ENCODE measurements around the gene UBA6.
"Not testable (repeated sequence)": the region's sequence is repeated elsewhere in the genome, so short reads cannot be mapped to it uniquely, and the experiment has no call there.

UBA6 gene

GRCh38 chr4:67660418-67660817, 40.5 kb downstream of the UBA6 start:
- no peak overlapping the region for H3K27ac ChIP-seq
- no peak for TF ChIP-seq ZFX (IDR thresholded peaks at IDR 0.05; ENCODE audit: borderline replicate concordance)
- TF ChIP-seq, protein P1, sequence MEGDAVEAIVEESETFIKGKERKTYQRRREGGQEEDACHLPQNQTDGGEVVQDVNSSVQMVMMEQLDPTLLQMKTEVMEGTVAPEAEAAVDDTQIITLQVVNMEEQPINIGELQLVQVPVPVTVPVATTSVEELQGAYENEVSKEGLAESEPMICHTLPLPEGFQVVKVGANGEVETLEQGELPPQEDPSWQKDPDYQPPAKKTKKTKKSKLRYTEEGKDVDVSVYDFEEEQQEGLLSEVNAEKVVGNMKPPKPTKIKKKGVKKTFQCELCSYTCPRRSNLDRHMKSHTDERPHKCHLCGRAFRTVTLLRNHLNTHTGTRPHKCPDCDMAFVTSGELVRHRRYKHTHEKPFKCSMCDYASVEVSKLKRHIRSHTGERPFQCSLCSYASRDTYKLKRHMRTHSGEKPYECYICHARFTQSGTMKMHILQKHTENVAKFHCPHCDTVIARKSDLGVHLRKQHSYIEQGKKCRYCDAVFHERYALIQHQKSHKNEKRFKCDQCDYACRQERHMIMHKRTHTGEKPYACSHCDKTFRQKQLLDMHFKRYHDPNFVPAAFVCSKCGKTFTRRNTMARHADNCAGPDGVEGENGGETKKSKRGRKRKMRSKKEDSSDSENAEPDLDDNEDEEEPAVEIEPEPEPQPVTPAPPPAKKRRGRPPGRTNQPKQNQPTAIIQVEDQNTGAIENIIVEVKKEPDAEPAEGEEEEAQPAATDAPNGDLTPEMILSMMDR (IDR thresholded peaks at IDR 0.05): no peak

DNA sequence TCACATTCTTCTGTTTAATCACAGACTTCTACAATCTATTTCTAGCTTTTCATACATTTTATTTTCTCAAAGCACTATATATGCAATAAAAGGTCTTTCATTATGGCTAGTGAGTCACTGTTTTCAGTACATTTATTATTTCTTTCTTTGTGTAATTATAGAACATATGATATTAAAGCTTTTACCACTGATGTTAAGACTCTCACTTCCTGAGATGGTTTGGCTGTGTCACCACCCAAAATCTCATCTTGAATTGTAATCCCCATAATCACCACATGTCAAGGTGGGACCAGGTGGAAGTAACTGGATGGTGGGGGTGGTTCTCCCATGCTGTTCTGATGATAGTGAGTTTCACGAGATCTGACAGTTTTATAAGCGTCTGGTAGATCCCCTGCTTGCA, 41.9 kb downstream of the UBA6 start:
- TF ChIP-seq, protein P1 (IDR thresholded peaks at IDR 0.05): no peak
- TF ChIP-seq ZFX (IDR thresholded peaks at IDR 0.05; ENCODE audit: borderline replicate concordance): no peak
- H3K27ac ChIP-seq: no peak overlapping the region

DNA sequence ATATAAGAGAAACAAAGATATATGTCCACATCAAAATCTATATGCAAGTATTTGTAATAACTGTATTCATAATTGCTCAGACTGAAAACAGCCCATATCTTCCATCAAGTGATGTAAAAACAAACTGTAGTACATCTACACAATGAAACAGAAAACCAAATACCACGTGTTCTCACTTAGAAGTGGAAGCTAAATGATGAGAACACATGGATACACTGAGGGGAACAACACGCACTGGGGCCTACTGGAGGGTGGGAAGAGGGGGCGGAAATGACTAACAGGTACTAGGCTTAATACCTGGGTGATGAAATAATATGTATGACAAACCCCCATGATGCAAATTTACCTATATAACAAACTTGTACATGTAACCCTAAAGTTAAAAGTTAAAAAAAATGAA, 42.7 kb downstream of the UBA6 start:
- no peak overlapping the region for H3K27ac ChIP-seq
- no peak for TF ChIP-seq ZFX (IDR thresholded peaks at IDR 0.05; ENCODE audit: borderline replicate concordance)
- TF ChIP-seq, protein P1 (IDR thresholded peaks at IDR 0.05): no peak

GRCh38 chr4:67651536-67651935, 49.4 kb downstream of the UBA6 start:
- TF ChIP-seq, protein P1 (IDR thresholded peaks at IDR 0.05): no peak
- TF ChIP-seq ZFX (IDR thresholded peaks at IDR 0.05; ENCODE audit: borderline replicate concordance): no peak
- H3K27ac ChIP-seq: no peak overlapping the region

DNA sequence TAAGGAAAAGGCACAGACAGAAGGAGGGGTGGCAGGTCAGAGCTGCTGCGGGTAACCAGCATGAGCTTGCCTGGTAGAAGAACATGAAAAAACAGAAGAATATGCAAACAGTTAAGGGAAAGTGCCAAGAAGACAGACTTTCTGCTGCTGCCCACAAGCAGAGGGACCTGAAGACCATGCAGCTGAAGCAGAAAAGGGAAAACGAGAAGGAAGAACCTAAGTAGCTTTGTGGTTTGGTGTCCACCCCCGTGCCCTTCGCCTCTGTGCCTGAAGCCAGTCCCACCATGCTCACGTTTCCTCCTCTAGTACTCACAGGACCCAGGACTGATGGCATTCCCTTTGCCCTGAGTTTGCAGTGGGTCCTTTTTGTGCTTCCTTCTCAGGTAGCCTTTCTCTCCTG, 62.8 kb downstream of the UBA6 start:
- TF ChIP-seq, protein P1 (IDR thresholded peaks at IDR 0.05): no peak
- no peak for TF ChIP-seq ZFX (IDR thresholded peaks at IDR 0.05; ENCODE audit: borderline replicate concordance)
- no peak overlapping the region for H3K27ac ChIP-seq

GRCh38 chr4:67636978-67637377, 64.0 kb downstream of the UBA6 start:
- H3K27ac ChIP-seq: not testable (repeated sequence)

DNA sequence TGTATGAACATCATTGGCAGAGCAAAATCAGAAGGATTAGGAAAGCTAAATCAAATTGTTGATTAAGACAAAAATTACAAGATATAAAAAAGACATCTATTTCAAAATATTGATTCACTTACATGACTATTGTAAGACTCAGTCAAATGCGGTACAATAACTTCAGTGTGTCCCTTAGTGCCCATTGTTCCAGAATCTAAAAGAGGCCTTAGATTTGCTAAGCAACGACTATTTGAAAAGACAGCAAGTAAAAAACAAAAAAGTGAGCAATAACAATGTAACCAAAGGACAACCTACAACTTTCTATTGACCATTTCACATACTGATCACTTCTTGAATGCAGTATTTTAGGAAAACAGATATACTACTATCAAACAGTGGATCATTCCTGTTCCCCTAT, 65.6 kb downstream of the UBA6 start:
- TF ChIP-seq, protein P1 (IDR thresholded peaks at IDR 0.05): no peak
- TF ChIP-seq ZFX (IDR thresholded peaks at IDR 0.05; ENCODE audit: borderline replicate concordance): no peak
- no peak overlapping the region for H3K27ac ChIP-seq

- TF ChIP-seq, protein P1 (IDR thresholded peaks at IDR 0.05): no peak
- TF ChIP-seq ZFX (IDR thresholded peaks at IDR 0.05; ENCODE audit: borderline replicate concordance): no peak
- no peak overlapping the region for H3K27ac ChIP-seq
Observed at GRCh38 chr4:67634741-67635140, 66.2 kb downstream of the UBA6 start.
